Liver (tissue), 9 donors: Measurements from ENCODE around the gene TMEM120A. TPM values are rescaled to one million over a fixed set of nuclear protein-coding genes. Genes with fewer than 3 reads are reported as not detected.

ENCODE experiments used
- DNase-seq: peaks from one replicate; pipeline ENCODE4 v3.0.0-alpha.2; 2017; ENCODE audit warnings: low spot score
- H3K27ac ChIP-seq, 2 donors: one replicate each; pipeline ENCODE4 v1.7.0; 2013; ENCODE audit warnings: inconsistent platforms in 2 of 2, low read length in 2 of 2, control low read depth in 1 of 2, low read depth in 1 of 2, mild to moderate bottlenecking in 1 of 2
- H3K27me3 ChIP-seq, 4 donors: one replicate each; pipeline versions ENCODE4 v1.6.1 to v1.7.0; 2013; ENCODE audit warnings: low read length in 3 of 4, inconsistent platforms in 1 of 4, mild to moderate bottlenecking in 1 of 4, moderate library complexity in 1 of 4; ENCODE audit not compliant: control insufficient read depth in 4 of 4, insufficient read depth in 4 of 4
- H3K36me3 ChIP-seq, 4 donors: one replicate each; pipeline versions ENCODE4 v1.6.1 to v1.7.0; 2013; ENCODE audit warnings: low read length in 3 of 4, mild to moderate bottlenecking in 3 of 4, low read depth in 1 of 4, moderate library complexity in 1 of 4; ENCODE audit not compliant: control insufficient read depth in 4 of 4, insufficient read depth in 3 of 4
- H3K4me1 ChIP-seq, 4 donors: one replicate each; pipeline versions ENCODE4 v1.6.1 to v1.7.0; 2013; ENCODE audit warnings: low read length in 3 of 4, mild to moderate bottlenecking in 3 of 4, moderate library complexity in 1 of 4; ENCODE audit not compliant: control insufficient read depth in 4 of 4, insufficient read depth in 4 of 4
- H3K4me3 ChIP-seq, 3 donors: one replicate each; pipeline versions ENCODE4 v1.6.1 to v1.7.0; 2013; ENCODE audit warnings: low read length in 3 of 3, control low read depth in 1 of 3, low read depth in 1 of 3, mild to moderate bottlenecking in 1 of 3
- H3K9ac ChIP-seq, 2 donors: one replicate each; pipeline ENCODE4 v1.7.0; 2013; ENCODE audit warnings: low read length in 2 of 2, mild to moderate bottlenecking in 2 of 2, moderate library complexity in 2 of 2, control low read depth in 1 of 2, low read depth in 1 of 2
- H3K9me3 ChIP-seq, 4 donors: one replicate each; pipeline versions ENCODE4 v1.6.1 to v1.7.0; 2013; ENCODE audit warnings: low read length in 3 of 4; ENCODE audit not compliant: control insufficient read depth in 4 of 4
- CTCF ChIP-seq: fragments of 150-350 bp; IDR thresholded peaks from 2 replicates; pipeline ENCODE4 v1.5.1; 2017; ENCODE audit warnings: improper control_type of control experiment, low read depth, low read length; ENCODE audit not compliant: missing input control
- EGR1 ChIP-seq, 2 donors: IDR thresholded peaks; 2 replicates each; pipeline ENCODE4 v1.6.1; 2016 to 2018; ENCODE audit warnings: antibody characterized with exemption in 2 of 2, low read depth in 2 of 2
- GABPA ChIP-seq, 2 donors: IDR thresholded peaks in 1 of 2; conservative IDR thresholded peaks in 1 of 2; 2 replicates each; pipeline ENCODE4 v1.6.1; 2016; ENCODE audit warnings: antibody characterized with exemption in 2 of 2, mild to moderate bottlenecking in 1 of 2, moderate library complexity in 1 of 2
- HNF4A ChIP-seq, 2 donors: conservative IDR thresholded peaks; 2 replicates each; pipeline ENCODE4 v1.6.1; 2016; ENCODE audit warnings: antibody characterized with exemption in 2 of 2, mild to moderate bottlenecking in 2 of 2
- JUND ChIP-seq, 2 donors: IDR thresholded peaks; 2 replicates each; pipeline ENCODE4 v1.6.1; 2016; ENCODE audit warnings: antibody characterized with exemption in 2 of 2
- NR2F2 ChIP-seq: IDR thresholded peaks from 2 replicates; pipeline ENCODE4 v1.6.1; 2016; ENCODE audit warnings: antibody characterized with exemption
- RAD21 ChIP-seq, 2 donors: IDR thresholded peaks; 2 replicates each; pipeline ENCODE4 v1.6.1; 2016; ENCODE audit warnings: antibody characterized with exemption in 2 of 2, mild to moderate bottlenecking in 2 of 2
- REST ChIP-seq: IDR thresholded peaks from 2 replicates; pipeline ENCODE4 v1.6.1; 2016; ENCODE audit warnings: antibody characterized with exemption, mild to moderate bottlenecking
- RXRA ChIP-seq, 2 donors: IDR thresholded peaks; 2 replicates each; pipeline ENCODE4 v1.6.1; 2017 to 2018; ENCODE audit warnings: antibody characterized with exemption in 2 of 2, mild to moderate bottlenecking in 1 of 2
- SP1 ChIP-seq: IDR thresholded peaks from 2 replicates; pipeline ENCODE4 v1.6.1; 2018; ENCODE audit warnings: antibody characterized with exemption, mild to moderate bottlenecking
- TAF1 ChIP-seq: conservative IDR thresholded peaks from 2 replicates; pipeline ENCODE4 v1.6.1; 2016; ENCODE audit warnings: antibody characterized with exemption, mild to moderate bottlenecking
- YY1 ChIP-seq: IDR thresholded peaks from 2 replicates; pipeline ENCODE4 v1.6.1; 2016; ENCODE audit warnings: antibody characterized with exemption, mild to moderate bottlenecking
- WGBS: extraction: QIAGEN DNeasy Blood & Tissue Kit; methylation state at CpG from one replicate; pipeline ENCODE4 v1.1.7; 2013; 5-methylcytosine and 5-hydroxymethylcytosine counted together
- polyA plus RNA-seq, 2 donors: library from polyadenylated mRNA; stranded (reverse) in 1 of 2; unstranded in 1 of 2; fragments of 200-250 nt in 1 of 2; fragments of >200 nt in 1 of 2; fragmentation: Nextera tagmentation in 1 of 2; extraction: Ambion mirVana in 1 of 2; gene quantifications; one replicate each; pipeline versions ENCODE4 v1.2.1 to v1.2.3, GENCODE V29; 2013 to 2015
- total RNA-seq, 2 donors: library from RNA; depleted of rRNA; stranded (reverse); fragments of >200 nt; gene quantifications; one replicate each; pipeline ENCODE4 v1.2.3, GENCODE V29; 2014
- TF ChIP-seq, protein P1 (sequence below): IDR thresholded peaks from 2 replicates; pipeline ENCODE4 v1.6.1; 2016; ENCODE audit warnings: antibody characterized with exemption
- TF ChIP-seq, protein P2 (sequence below): IDR thresholded peaks from 2 replicates; pipeline ENCODE4 v1.6.1; 2016; ENCODE audit warnings: antibody characterized with exemption
- donor health status: healthy.
- donor health status: healthy.
- donor health status: healthy.
- donor health status: healthy.
- donor health status: healthy.

Gene TMEM120A
- total and polyA plus RNA-seq, 4 donors: 18.7 to 73.9 (median 32.1) TPM

DNA sequence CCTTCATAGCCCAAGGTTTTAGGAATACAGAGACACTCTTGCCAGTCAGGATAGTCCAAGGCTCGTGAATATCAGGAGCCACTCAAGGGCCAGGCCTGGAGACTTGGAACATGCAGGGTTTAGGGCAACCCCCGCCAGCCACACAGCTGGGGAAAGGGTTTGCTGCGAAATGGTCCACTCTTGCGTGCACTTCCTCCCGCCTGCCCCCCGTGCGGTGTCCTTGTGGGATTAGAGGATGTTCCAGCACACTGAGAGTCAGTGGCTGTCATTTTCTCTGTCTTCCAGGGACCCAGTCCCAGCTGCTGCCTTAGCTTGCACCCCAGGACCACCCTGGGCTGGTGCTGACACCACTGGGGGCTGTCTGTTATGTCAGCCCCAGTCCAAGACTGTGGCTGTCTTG lies 41.0 kb downstream of the TMEM120A start:
- no peak for DNase-seq
- no peak overlapping the region for H3K9ac ChIP-seq
- no peak for TF ChIP-seq TAF1
- no peak for TF ChIP-seq SP1
- no peak for TF ChIP-seq CTCF
- TF ChIP-seq, protein P1, sequence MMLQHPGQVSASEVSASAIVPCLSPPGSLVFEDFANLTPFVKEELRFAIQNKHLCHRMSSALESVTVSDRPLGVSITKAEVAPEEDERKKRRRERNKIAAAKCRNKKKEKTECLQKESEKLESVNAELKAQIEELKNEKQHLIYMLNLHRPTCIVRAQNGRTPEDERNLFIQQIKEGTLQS: no peak
- no peak for TF ChIP-seq REST
- no peak for TF ChIP-seq RAD21 (IDR thresholded peaks at IDR 0.05)
- no peak for TF ChIP-seq YY1
- no peak for TF ChIP-seq NR2F2
- TF ChIP-seq RXRA (IDR thresholded peaks at IDR 0.05): no peak
- no peak for TF ChIP-seq HNF4A (conservative IDR thresholded peaks at IDR 0.05)
- no peaks in the 10 kb centered on the region for H3K9me3 ChIP-seq
- no peak overlapping the region for H3K4me3 ChIP-seq
- peaks cover 14 to 44% (median 38%) of the 10 kb centered on the region in 4 donors for H3K36me3 ChIP-seq
- H3K27me3 ChIP-seq: no peaks in the 10 kb centered on the region
- H3K27ac ChIP-seq: peak overlapping the region in 1 of 2 donors; percentile 55
- WGBS: 92% methylated on average over 7 of the region's 7 CpGs
- H3K4me1 ChIP-seq: peaks cover 10 to 31% (median 20%) of the 10 kb centered on the region in 4 donors

- 57% methylated on average over 5 of the region's 5 CpGs for WGBS
- Histone ChIP-seq H3K4me3 (no peak overlapping the region), H3K36me3 (peaks cover 10 to 33% (median 29%) of the 10 kb centered on the region in 4 donors), H3K27me3 (no peaks in the 10 kb centered on the region), H3K9me3 (no peaks in the 10 kb centered on the region), H3K27ac (peak overlapping the region; percentile 8 to 59), H3K9ac (no peak overlapping the region), H3K4me1 (peaks cover 16 to 41% (median 25%) of the 10 kb centered on the region in 4 donors)
- DNase-seq: no peak
- no peak for TF ChIP-seq NR2F2
- peak in 1 of 2 donors; percentile 34 for TF ChIP-seq RAD21 (IDR thresholded peaks at IDR 0.05)
- TF ChIP-seq JUND (IDR thresholded peaks at IDR 0.05): no peak
- TF ChIP-seq YY1: peak; percentile 55
- TF ChIP-seq, protein P2, sequence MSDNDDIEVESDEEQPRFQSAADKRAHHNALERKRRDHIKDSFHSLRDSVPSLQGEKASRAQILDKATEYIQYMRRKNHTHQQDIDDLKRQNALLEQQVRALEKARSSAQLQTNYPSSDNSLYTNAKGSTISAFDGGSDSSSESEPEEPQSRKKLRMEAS: no peak
- no peak for TF ChIP-seq REST
- TF ChIP-seq RXRA (IDR thresholded peaks at IDR 0.05): peak in 1 of 2 donors; percentile 54
- no peak for TF ChIP-seq EGR1 (IDR thresholded peaks at IDR 0.05; ENCODE audit: low read depth in 2 of 2)
- TF ChIP-seq CTCF: no peak
- no peak for TF ChIP-seq GABPA (IDR thresholded peaks at IDR 0.05 in 1 of 2, conservative IDR thresholded peaks at IDR 0.05 in 1 of 2)
- peak; percentile 23 to 33 for TF ChIP-seq HNF4A (conservative IDR thresholded peaks at IDR 0.05)
These were observed 42.9 kb downstream of the TMEM120A start for GRCh38 chr7:75951506-75951905.
